ENCODE measurements around the gene MSGN1.

MSGN1 gene

GRCh38 chr2:17850151-17850550 is 33.9 kb downstream of the MSGN1 start:
- DNase-seq: peak; percentile 22

GRCh38 chr2:17851731-17852585 is 35.7 kb downstream of the MSGN1 start:
- peak; percentile 74 for DNase-seq

GRCh38 chr2:17853799-17854198 is 37.5 kb downstream of the MSGN1 start:
- DNase-seq: no peak

- no peak for DNase-seq
Measured at GRCh38 chr2:17857021-17857420, 40.8 kb downstream of the MSGN1 start.

- DNase-seq: no peak
Measured at GRCh38 chr2:17858064-17858463, 41.8 kb downstream of the MSGN1 start.

- DNase-seq: no peak
Measured at GRCh38 chr2:17863539-17863938, 47.3 kb downstream of the MSGN1 start.

- DNase-seq: no peak
Measured at GRCh38 chr2:17864676-17865075, 48.4 kb downstream of the MSGN1 start.

GRCh38 chr2:17867133-17867532 is 50.9 kb downstream of the MSGN1 start:
- DNase-seq: no peak
